ENCODE data around the gene ACVRL1.

ACVRL1 gene

GRCh38 chr12:51863363-51863932 is 43.9 kb upstream of the ACVRL1 start:
- DNase-seq, result no peak
- H3K27ac ChIP-seq (ENCODE audit: low read length), result no peak overlapping the region
- no peaks in the 10 kb centered on the region for H3K36me3 ChIP-seq (replicated peaks; ENCODE audit: insufficient read depth, low read length)
- no peaks in the 10 kb centered on the region for H3K79me2 ChIP-seq (ENCODE audit: low read length)
- H3K4me3 ChIP-seq (ENCODE audit: low read length), result no peak overlapping the region
- no peaks in the 10 kb centered on the region for H3K9me3 ChIP-seq (replicated peaks; ENCODE audit: insufficient read depth, low read length)
- H3K4me2 ChIP-seq (ENCODE audit: low read depth, low read length), result no peak overlapping the region
- H2AFZ ChIP-seq (ENCODE audit: low read length), result no peak overlapping the region
- H3K9ac ChIP-seq (ENCODE audit: low read length), result no peak overlapping the region
- no peaks in the 10 kb centered on the region for H3K4me1 ChIP-seq (ENCODE audit: low read length)
- no peaks in the 10 kb centered on the region for H3K9me2 ChIP-seq (replicated peaks; ENCODE audit: insufficient read depth, low read length)
- no peak for TF ChIP-seq EZH2 (optimal IDR thresholded peaks at IDR 0.05; ENCODE audit: low read depth, low read length)
- TF ChIP-seq EZH2phosphoT487 (IDR thresholded peaks at IDR 0.05; ENCODE audit: low read length), result no peak
- TF ChIP-seq CTCF (IDR thresholded peaks at IDR 0.05; ENCODE audit: low read length), result no peak
- no peaks in the 10 kb centered on the region for H4K20me1 ChIP-seq (ENCODE audit: insufficient read depth, low read length)
- H3F3A ChIP-seq (ENCODE audit: insufficient read depth, low read length), result no peaks in the 10 kb centered on the region
- H3K27me3 ChIP-seq (replicated peaks; ENCODE audit: insufficient read depth, low read length), result peaks cover 67% of the 10 kb centered on the region

- Histone ChIP-seq H3K4me3 (ENCODE audit: low read length) (peak overlapping the region; percentile 10; the same call in 1 of the 2 replicates), H3K9me2 (replicated peaks; ENCODE audit: insufficient read depth, low read length) (no peaks in the 10 kb centered on the region), H3F3A (ENCODE audit: insufficient read depth, low read length) (no peaks in the 10 kb centered on the region), H3K4me1 (ENCODE audit: low read length) (no peaks in the 10 kb centered on the region), H3K27ac (ENCODE audit: low read length) (no peak overlapping the region), H3K4me2 (ENCODE audit: low read depth, low read length) (peak overlapping the region; percentile 49; the same call in 1 of the 2 replicates), H2AFZ (ENCODE audit: low read length) (no peak overlapping the region), H3K9me3 (replicated peaks; ENCODE audit: insufficient read depth, low read length) (no peaks in the 10 kb centered on the region), H3K36me3 (replicated peaks; ENCODE audit: insufficient read depth, low read length) (no peaks in the 10 kb centered on the region), H3K79me2 (ENCODE audit: low read length) (no peaks in the 10 kb centered on the region), H4K20me1 (ENCODE audit: insufficient read depth, low read length) (no peaks in the 10 kb centered on the region), H3K9ac (ENCODE audit: low read length) (no peak overlapping the region), H3K27me3 (replicated peaks; ENCODE audit: insufficient read depth, low read length) (peaks cover 73% of the 10 kb centered on the region)
- TF ChIP-seq CTCF (IDR thresholded peaks at IDR 0.05; ENCODE audit: low read length) (no peak), EZH2phosphoT487 (IDR thresholded peaks at IDR 0.05; ENCODE audit: low read length) (no peak), EZH2 (optimal IDR thresholded peaks at IDR 0.05; ENCODE audit: low read depth, low read length) (no peak)
- no peak for DNase-seq
Observed at GRCh38 chr12:51863933-51864832, 43.1 kb upstream of the ACVRL1 start.

- H3K9me2 ChIP-seq (replicated peaks; ENCODE audit: insufficient read depth, low read length), result no peaks in the 10 kb centered on the region
- no peaks in the 10 kb centered on the region for H3F3A ChIP-seq (ENCODE audit: insufficient read depth, low read length)
- no peak for DNase-seq
- H3K27me3 ChIP-seq (replicated peaks; ENCODE audit: insufficient read depth, low read length), result peaks cover 75% of the 10 kb centered on the region
- no peaks in the 10 kb centered on the region for H3K9me3 ChIP-seq (replicated peaks; ENCODE audit: insufficient read depth, low read length)
- H3K9ac ChIP-seq (ENCODE audit: low read length), result no peak overlapping the region
- no peaks in the 10 kb centered on the region for H3K4me1 ChIP-seq (ENCODE audit: low read length)
- TF ChIP-seq EZH2 (optimal IDR thresholded peaks at IDR 0.05; ENCODE audit: low read depth, low read length) (no peak), CTCF (IDR thresholded peaks at IDR 0.05; ENCODE audit: low read length) (no peak), EZH2phosphoT487 (IDR thresholded peaks at IDR 0.05; ENCODE audit: low read length) (no peak)
- H3K36me3 ChIP-seq (replicated peaks; ENCODE audit: insufficient read depth, low read length), result no peaks in the 10 kb centered on the region
- no peak overlapping the region for H3K4me3 ChIP-seq (ENCODE audit: low read length)
- no peaks in the 10 kb centered on the region for H4K20me1 ChIP-seq (ENCODE audit: insufficient read depth, low read length)
- no peak overlapping the region for H3K27ac ChIP-seq (ENCODE audit: low read length)
- no peaks in the 10 kb centered on the region for H3K79me2 ChIP-seq (ENCODE audit: low read length)
- no peak overlapping the region for H3K4me2 ChIP-seq (ENCODE audit: low read depth, low read length)
- no peak overlapping the region for H2AFZ ChIP-seq (ENCODE audit: low read length)
Observed at GRCh38 chr12:51864833-51865670, 42.3 kb upstream of the ACVRL1 start.
